ENCODE data around the gene DACT1. TPM values are rescaled to one million over a fixed set of nuclear protein-coding genes. Genes with fewer than 3 reads are reported as not detected.

The DACT1 gene
- total RNA-seq, 1 donor from 2014 or later = 5.2 TPM

DNA sequence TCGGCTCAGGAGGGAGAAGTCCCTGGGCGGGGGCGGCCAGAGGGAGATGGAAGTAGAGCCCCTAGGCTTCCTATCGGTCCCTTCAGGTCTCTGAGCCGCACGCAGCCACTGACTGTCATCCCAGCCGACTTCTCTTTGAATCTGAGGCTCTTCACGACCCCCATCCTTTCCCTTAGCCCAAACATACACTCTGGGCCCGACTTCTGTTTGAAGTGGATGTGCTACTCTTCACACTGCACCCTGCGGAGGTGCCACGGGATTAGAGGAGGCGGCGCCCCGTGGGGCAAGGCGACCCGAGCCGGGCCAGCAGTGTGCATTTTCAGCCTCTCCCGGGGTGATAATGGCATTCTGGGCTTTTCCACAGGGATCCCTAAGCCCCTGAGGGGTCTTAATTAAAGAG lies 6.0 kb upstream of the DACT1 start:
- no peaks in the 10 kb centered on the region for H3K27me3 ChIP-seq
- no peaks in the 10 kb centered on the region for H3K4me1 ChIP-seq
- ATAC-seq (peak; percentile 21), DNase-seq (no peak)
- H3K27ac ChIP-seq = no peak overlapping the region
- intact Hi-C loops (cut with DNase I) = no loop called here
- no peak overlapping the region for H3K4me3 ChIP-seq
- H3K9me3 ChIP-seq = no peaks in the 10 kb centered on the region
- TF ChIP-seq, protein P1, sequence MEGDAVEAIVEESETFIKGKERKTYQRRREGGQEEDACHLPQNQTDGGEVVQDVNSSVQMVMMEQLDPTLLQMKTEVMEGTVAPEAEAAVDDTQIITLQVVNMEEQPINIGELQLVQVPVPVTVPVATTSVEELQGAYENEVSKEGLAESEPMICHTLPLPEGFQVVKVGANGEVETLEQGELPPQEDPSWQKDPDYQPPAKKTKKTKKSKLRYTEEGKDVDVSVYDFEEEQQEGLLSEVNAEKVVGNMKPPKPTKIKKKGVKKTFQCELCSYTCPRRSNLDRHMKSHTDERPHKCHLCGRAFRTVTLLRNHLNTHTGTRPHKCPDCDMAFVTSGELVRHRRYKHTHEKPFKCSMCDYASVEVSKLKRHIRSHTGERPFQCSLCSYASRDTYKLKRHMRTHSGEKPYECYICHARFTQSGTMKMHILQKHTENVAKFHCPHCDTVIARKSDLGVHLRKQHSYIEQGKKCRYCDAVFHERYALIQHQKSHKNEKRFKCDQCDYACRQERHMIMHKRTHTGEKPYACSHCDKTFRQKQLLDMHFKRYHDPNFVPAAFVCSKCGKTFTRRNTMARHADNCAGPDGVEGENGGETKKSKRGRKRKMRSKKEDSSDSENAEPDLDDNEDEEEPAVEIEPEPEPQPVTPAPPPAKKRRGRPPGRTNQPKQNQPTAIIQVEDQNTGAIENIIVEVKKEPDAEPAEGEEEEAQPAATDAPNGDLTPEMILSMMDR (IDR thresholded peaks at IDR 0.05) = no peak
- H3K36me3 ChIP-seq = no peaks in the 10 kb centered on the region

DNA sequence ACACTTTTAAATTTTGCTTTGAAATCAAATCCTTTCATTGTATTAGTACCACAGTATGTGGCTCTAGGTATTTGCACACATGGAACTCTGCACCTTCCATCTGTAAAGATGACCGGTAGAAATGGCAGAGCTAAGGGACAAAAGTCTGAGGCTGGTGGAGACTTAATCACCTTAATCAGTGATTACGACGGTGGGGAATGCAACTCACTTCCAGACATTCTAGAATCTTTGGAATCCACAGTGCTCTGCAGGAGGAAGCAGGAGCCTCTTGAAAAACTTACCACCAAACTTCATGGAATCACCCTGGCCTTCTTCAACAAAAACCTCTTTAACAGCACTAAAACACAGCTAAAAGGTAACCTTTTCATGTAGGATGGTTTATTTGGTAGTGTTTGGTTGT lies 3.9 kb upstream of the DACT1 start:
- intact Hi-C loops (cut with DNase I) = no loop called here
- DNase-seq (no peak), ATAC-seq (no peak)
- H3K4me1 ChIP-seq = peaks cover 6% of the 10 kb centered on the region
- no peaks in the 10 kb centered on the region for H3K9me3 ChIP-seq
- H3K27ac ChIP-seq = no peak overlapping the region
- TF ChIP-seq, protein P1 (IDR thresholded peaks at IDR 0.05) = no peak
- no peak overlapping the region for H3K4me3 ChIP-seq
- no peaks in the 10 kb centered on the region for H3K27me3 ChIP-seq
- no peaks in the 10 kb centered on the region for H3K36me3 ChIP-seq

DNA sequence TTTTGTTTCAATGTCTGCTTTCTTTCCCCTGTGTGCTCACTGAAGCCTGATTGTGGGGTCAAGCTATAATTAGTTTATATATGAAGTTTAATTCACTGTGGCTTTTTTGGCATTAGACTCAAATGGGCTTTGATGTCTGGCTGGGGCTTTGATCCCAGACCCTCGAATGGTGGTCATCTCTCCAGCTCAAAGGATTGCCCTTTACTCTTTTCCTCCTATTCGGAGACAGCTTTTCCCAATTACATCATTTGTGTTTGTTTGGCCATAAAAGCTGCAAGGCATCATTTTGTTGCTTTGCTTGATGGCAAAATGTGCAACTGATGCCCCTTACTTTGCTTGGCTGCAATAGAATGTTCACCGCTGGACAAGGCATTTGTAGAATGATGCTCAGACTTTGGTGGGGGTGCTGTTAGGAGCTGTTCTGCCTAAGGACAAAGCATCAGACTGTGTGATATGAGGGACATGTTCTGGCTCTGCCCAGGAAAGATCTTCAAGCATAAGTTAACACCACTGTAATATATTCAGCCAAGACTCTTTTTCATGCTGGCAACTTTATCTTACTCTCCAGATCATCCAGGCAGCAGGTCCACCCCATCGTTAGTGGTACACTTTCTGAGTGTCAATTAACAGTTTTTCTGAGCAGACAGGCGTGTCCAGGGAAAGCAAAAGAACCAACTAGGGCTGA lies 3.2 kb upstream of the DACT1 start:
- no peaks in the 10 kb centered on the region for H3K27me3 ChIP-seq
- ATAC-seq (no peak), DNase-seq (no peak)
- H3K27ac ChIP-seq = no peak overlapping the region
- TF ChIP-seq, protein P1 (IDR thresholded peaks at IDR 0.05) = no peak
- H3K36me3 ChIP-seq = no peaks in the 10 kb centered on the region
- H3K4me1 ChIP-seq = peaks cover 13% of the 10 kb centered on the region
- H3K9me3 ChIP-seq = no peaks in the 10 kb centered on the region
- intact Hi-C loops (cut with DNase I) = no loop called here
- H3K4me3 ChIP-seq = no peak overlapping the region

DNA sequence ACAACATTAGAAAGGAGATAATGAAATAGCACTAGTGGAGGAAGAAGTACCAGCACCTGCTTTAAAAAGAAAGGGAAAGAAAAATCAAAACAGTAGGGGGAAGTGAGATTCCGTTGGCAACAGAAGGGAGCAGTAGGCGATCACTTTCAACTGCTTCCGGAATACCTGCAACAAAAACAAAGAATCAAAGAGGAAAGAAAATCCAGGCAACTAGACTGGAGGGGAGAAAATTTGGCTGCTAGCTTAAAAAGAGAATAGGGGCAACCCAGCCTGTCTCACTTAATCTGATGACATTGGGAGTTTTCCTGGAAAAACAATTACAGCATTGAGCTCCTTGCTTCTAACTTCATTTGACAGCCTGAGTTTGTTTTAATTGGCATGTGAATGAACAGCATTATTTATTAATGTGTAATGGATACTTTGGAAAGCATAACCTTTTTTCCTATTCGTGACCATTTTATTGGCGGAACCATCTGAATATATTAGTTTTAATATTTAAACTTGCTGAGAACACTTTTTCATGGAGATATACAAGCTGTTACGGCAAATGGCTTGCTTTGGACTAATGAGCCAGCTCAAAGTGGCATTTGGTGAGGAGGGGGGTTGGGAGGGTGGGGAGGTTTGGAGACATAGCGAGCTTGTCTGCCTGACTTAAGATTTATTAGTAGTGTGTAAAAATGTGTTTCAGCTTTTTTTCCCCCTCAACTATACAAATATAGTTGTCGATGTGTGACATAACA lies 2.5 kb upstream of the DACT1 start:
- no peak overlapping the region for H3K27ac ChIP-seq
- intact Hi-C loops (cut with DNase I) = no loop called here
- DNase-seq = no peak
- no peak for ATAC-seq
- H3K27me3 ChIP-seq = no peaks in the 10 kb centered on the region
- H3K4me1 ChIP-seq = peaks cover 16% of the 10 kb centered on the region
- TF ChIP-seq, protein P1 (IDR thresholded peaks at IDR 0.05) = no peak
- H3K4me3 ChIP-seq = no peak overlapping the region
- no peaks in the 10 kb centered on the region for H3K9me3 ChIP-seq
- no peaks in the 10 kb centered on the region for H3K36me3 ChIP-seq

DNA sequence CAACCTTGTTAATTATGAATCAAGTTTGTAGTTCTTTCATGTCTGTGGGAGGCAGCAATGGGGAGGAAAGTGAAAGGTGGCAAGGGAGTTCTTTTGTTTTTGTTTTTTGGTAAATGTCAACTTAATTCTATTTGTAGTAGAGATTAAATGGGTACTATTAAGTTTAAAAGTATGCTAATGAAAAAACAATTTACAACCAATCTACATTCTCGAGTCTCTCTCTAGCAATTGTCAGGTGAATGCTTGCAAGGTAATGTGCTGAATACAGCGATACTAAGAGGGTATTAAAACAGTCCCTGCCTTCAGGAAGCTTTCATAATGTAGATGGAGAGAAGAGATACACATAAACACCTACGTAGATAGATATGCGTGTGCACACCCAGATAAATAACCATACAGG lies 1.6 kb upstream of the DACT1 start:
- ATAC-seq = no peak
- Histone ChIP-seq H3K4me3 (no peak overlapping the region), H3K27me3 (no peaks in the 10 kb centered on the region), H3K36me3 (no peaks in the 10 kb centered on the region), H3K9me3 (no peaks in the 10 kb centered on the region), H3K27ac (no peak overlapping the region), H3K4me1 (peaks cover 16% of the 10 kb centered on the region)
- TF ChIP-seq, protein P1 (IDR thresholded peaks at IDR 0.05) = no peak
- DNase-seq = no peak
- intact Hi-C loops (cut with DNase I) = no loop called here
